GM21381 (cell line): ENCODE measurements around the gene VAV1.

Experiments used
- ATAC-seq: cut with Tn5 transposase; IDR thresholded peaks from one replicate; pipeline ENCODE4 v1.9.1; 2021; ENCODE audit warnings: mild to moderate bottlenecking, moderate library complexity; ENCODE audit not compliant: unreplicated experiment

The VAV1 gene

GRCh38 chr19:6886277-6886897 is 113.9 kb downstream of the VAV1 start:
- ATAC-seq, result no peak

GRCh38 chr19:6887316-6887715 is 114.8 kb downstream of the VAV1 start, which contains the start of gene ADGRE1:
TSS of gene ADGRE1 (plus strand) at chr19:6887579. CDS start at chr19:6887609, 30 bp downstream.
- no peak for ATAC-seq

GRCh38 chr19:6888967-6889366 is 116.5 kb downstream of the VAV1 start:
- no peak for ATAC-seq

GRCh38 chr19:6890401-6890913 is 117.9 kb downstream of the VAV1 start:
- ATAC-seq, result no peak

GRCh38 chr19:6890938-6891337 is 118.4 kb downstream of the VAV1 start:
- no peak for ATAC-seq

- ATAC-seq, result no peak
Observed at GRCh38 chr19:6891761-6892385, 119.4 kb downstream of the VAV1 start.

GRCh38 chr19:6894313-6894712 is 121.8 kb downstream of the VAV1 start:
- no peak for ATAC-seq

- ATAC-seq, result no peak
Observed at GRCh38 chr19:6903446-6903845, 130.9 kb downstream of the VAV1 start.

GRCh38 chr19:6906559-6907060 is 134.1 kb downstream of the VAV1 start:
- no peak for ATAC-seq
